HepG2 (cell line): Measurements from ENCODE around the gene SATB2. TPM values are rescaled to one million over a fixed set of nuclear protein-coding genes. Genes with fewer than 3 reads are reported as not detected.

Experiments
- CENPX ChIP-seq: sonication (generic); formaldehyde crosslinking; IDR thresholded peaks from 2 replicates; pipeline ENCODE4 v1.9.0; 2021; ENCODE audit warnings: mild to moderate bottlenecking, missing genetic modification reagents, moderate library complexity
- DR1 ChIP-seq: sonication (generic); formaldehyde crosslinking; IDR thresholded peaks from 2 replicates; pipeline ENCODE4 v1.8.0; 2021; ENCODE audit warnings: mild to moderate bottlenecking, missing genetic modification reagents, inconsistent platforms
- E2F1 ChIP-seq: sonication (generic); formaldehyde crosslinking; IDR thresholded peaks from 2 replicates; pipeline ENCODE4 v1.5.0; 2020; ENCODE audit warnings: missing genetic modification reagents
- HDAC6 ChIP-seq: fragments of 200-600 bp; sonication (generic); IDR thresholded peaks from 2 replicates; pipeline ENCODE4 v1.7.0; 2017; ENCODE audit warnings: mild to moderate bottlenecking, antibody characterized with exemption, low read length, low read depth
- IKZF4 ChIP-seq: sonication (generic); formaldehyde crosslinking; IDR thresholded peaks from 2 replicates; pipeline ENCODE4 v1.5.1; 2020; ENCODE audit warnings: borderline replicate concordance, mild to moderate bottlenecking, low read depth, missing genetic modification reagents; ENCODE audit errors: not compliant biosample characterization
- REL ChIP-seq: sonication (generic); formaldehyde crosslinking; conservative IDR thresholded peaks from 2 replicates; pipeline ENCODE4 v1.8.0; 2022; ENCODE audit warnings: mild to moderate bottlenecking, missing genetic modification reagents, moderate library complexity
- ZNF572 ChIP-seq: sonication (generic); formaldehyde crosslinking; IDR thresholded peaks from 2 replicates; pipeline ENCODE4 v1.5.1; 2020; ENCODE audit warnings: mild to moderate bottlenecking, missing genetic modification reagents
- polyA plus RNA-seq, 8 experiments: library from polyadenylated mRNA; depleted of rRNA in 3 of 8; stranded (reverse) in 7 of 8; unstranded in 1 of 8; fragments of >200 nt; fragmentation: Illumina TruSeq in 4 of 8; extraction: Trizol in 4 of 8; gene quantifications; 2 replicates each; pipeline versions ENCODE4 v1.2.1 to v1.2.3, GENCODE V29; 2011 to 2016; ENCODE audit warnings: low read depth in 4 of 8, missing spikeins in 1 of 8, mixed read lengths in 1 of 8; ENCODE audit not compliant: insufficient read depth in 1 of 8
- total RNA-seq, 5 experiments: library from RNA; depleted of rRNA; stranded (reverse); fragments of >200 nt; fragmentation: Illumina TruSeq; extraction: Trizol; gene quantifications; 2 replicates each; pipeline ENCODE4 v1.2.3, GENCODE V29; 2016; ENCODE audit warnings: low read depth in 1 of 5
- TF ChIP-seq, protein P1 (sequence below): sonication (generic); formaldehyde crosslinking; conservative IDR thresholded peaks from 2 replicates; pipeline ENCODE4 v1.8.0; 2022; ENCODE audit warnings: missing genetic modification reagents

Gene SATB2
- total and polyA plus RNA-seq, 2 of the 13 experiments (the other 11 are each of a cell fraction or from before 2014, with no cell fraction given): 2.5 to 5.5 TPM

DNA sequence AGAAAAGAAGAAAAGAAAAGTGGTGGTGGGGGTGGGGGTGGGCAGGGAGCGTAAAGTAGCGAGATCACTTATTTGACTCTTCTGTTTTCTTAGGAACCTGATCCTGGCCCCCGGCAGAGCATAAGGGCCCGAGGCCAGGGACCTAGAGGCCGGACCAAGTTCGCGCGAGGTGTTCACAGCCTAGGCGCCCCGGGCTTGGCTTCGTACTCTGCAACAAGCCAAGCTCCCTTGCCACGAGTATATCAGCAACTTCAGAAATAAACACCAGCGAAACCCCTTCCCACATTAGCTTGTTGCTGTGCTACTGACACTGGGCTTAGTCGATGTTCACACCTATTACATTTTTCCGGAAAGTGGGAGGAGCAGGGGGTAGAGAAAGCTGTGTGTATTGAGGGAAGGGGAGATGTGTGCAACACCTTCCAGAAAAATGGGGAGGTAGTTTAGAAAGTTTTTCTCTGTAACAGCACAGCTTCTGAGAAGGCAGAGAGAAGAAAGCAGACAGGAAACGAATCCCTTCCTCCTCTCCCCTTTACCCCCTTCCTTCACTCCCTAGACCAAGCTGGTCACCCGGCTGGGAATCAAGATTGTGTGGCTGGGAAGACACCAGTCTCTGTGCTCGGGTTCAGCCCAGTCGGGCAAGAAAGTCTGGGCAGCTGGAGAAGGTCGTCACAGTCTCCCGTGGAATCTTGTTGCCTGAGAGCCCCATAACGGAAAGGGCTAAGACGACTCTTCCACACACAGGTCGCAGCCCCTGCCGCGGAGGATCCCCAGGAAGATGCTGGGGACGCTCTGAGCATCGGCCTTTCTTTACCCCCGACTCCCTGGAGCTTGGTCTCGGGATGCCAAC lies 12.0 kb upstream of the SATB2 start (continued):
- TF ChIP-seq ZNF572 (CRISPR knock-in tag) (no peak), HDAC6 (no peak), IKZF4 (CRISPR knock-in tag) (no peak), E2F1 (CRISPR knock-in tag) (no peak), REL (CRISPR knock-in tag) (no peak), CENPX (CRISPR knock-in tag) (no peak), DR1 (CRISPR knock-in tag) (no peak)
- TF ChIP-seq, protein P1, sequence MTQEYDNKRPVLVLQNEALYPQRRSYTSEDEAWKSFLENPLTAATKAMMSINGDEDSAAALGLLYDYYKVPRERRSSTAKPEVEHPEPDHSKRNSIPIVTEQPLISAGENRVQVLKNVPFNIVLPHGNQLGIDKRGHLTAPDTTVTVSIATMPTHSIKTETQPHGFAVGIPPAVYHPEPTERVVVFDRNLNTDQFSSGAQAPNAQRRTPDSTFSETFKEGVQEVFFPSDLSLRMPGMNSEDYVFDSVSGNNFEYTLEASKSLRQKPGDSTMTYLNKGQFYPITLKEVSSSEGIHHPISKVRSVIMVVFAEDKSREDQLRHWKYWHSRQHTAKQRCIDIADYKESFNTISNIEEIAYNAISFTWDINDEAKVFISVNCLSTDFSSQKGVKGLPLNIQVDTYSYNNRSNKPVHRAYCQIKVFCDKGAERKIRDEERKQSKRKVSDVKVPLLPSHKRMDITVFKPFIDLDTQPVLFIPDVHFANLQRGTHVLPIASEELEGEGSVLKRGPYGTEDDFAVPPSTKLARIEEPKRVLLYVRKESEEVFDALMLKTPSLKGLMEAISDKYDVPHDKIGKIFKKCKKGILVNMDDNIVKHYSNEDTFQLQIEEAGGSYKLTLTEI (CRISPR knock-in tag): no peak
